Stomach (tissue), 4 donors: ENCODE results near the gene OTOG.

Experiments used
- EP300 ChIP-seq: sonication (generic); formaldehyde crosslinking; IDR thresholded peaks from one replicate; pipeline ENCODE4 v1.6.1; 2017; ENCODE audit warnings: antibody characterized with exemption
- POLR2A ChIP-seq, 4 donors: fragments of 450-650 bp; IDR thresholded peaks; one replicate each; pipeline ENCODE4 v1.6.1; 2016; ENCODE audit warnings: antibody characterized with exemption in 4 of 4, control low read depth in 2 of 4, mild to moderate bottlenecking in 1 of 4, moderate library complexity in 1 of 4
- POLR2AphosphoS5 ChIP-seq, 3 donors: sonication (generic); formaldehyde crosslinking; IDR thresholded peaks; one replicate each; pipeline ENCODE4 v1.6.1; 2016; ENCODE audit warnings: antibody characterized with exemption in 3 of 3
- TF ChIP-seq, protein P1 (sequence below), 7 experiments: fragments of 450-650 bp in 4 of 7; fragments of 200-600 bp in 3 of 7; sonication (generic) in 3 of 7; IDR thresholded peaks; one replicate each; pipeline ENCODE4 v1.5.1; 2016 to 2019; ENCODE audit warnings: antibody characterized with exemption in 7 of 7, control low read depth in 2 of 7, mild to moderate bottlenecking in 1 of 7

DNA sequence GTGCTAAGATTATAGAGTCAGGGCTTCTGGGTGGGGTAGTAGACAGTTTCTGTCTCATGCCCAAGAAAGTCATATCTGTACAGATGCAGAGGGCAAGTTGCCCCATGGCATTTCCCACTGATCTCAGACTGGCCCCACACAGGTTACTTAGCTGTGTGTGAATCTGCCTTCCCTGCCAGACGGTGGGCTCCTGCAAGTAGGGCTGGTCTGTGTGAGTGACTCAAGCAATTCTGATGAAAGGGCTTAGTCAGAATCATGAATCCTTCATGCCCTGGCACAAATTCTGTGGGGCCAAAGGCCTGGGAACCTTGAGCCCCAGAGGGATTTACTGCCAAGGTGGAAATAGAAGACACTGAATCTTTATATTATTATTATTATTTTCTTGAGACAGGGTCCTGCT is 33.2 kb upstream of the OTOG start:
- TF ChIP-seq, protein P1, sequence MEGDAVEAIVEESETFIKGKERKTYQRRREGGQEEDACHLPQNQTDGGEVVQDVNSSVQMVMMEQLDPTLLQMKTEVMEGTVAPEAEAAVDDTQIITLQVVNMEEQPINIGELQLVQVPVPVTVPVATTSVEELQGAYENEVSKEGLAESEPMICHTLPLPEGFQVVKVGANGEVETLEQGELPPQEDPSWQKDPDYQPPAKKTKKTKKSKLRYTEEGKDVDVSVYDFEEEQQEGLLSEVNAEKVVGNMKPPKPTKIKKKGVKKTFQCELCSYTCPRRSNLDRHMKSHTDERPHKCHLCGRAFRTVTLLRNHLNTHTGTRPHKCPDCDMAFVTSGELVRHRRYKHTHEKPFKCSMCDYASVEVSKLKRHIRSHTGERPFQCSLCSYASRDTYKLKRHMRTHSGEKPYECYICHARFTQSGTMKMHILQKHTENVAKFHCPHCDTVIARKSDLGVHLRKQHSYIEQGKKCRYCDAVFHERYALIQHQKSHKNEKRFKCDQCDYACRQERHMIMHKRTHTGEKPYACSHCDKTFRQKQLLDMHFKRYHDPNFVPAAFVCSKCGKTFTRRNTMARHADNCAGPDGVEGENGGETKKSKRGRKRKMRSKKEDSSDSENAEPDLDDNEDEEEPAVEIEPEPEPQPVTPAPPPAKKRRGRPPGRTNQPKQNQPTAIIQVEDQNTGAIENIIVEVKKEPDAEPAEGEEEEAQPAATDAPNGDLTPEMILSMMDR (IDR thresholded peaks at IDR 0.05): no peak
- no peak for TF ChIP-seq POLR2A (IDR thresholded peaks at IDR 0.05)
- TF ChIP-seq POLR2AphosphoS5 (IDR thresholded peaks at IDR 0.05): no peak
- TF ChIP-seq EP300: no peak
